ENCODE data around the gene SIGLEC5.

The SIGLEC5 gene

GRCh38 chr19:51628153-51628939 lies 1.9 kb downstream of the SIGLEC5 start:
- DNase-seq (ENCODE audit: low read depth in 2 of 2, low spot score in 1 of 2) = no peak

DNA sequence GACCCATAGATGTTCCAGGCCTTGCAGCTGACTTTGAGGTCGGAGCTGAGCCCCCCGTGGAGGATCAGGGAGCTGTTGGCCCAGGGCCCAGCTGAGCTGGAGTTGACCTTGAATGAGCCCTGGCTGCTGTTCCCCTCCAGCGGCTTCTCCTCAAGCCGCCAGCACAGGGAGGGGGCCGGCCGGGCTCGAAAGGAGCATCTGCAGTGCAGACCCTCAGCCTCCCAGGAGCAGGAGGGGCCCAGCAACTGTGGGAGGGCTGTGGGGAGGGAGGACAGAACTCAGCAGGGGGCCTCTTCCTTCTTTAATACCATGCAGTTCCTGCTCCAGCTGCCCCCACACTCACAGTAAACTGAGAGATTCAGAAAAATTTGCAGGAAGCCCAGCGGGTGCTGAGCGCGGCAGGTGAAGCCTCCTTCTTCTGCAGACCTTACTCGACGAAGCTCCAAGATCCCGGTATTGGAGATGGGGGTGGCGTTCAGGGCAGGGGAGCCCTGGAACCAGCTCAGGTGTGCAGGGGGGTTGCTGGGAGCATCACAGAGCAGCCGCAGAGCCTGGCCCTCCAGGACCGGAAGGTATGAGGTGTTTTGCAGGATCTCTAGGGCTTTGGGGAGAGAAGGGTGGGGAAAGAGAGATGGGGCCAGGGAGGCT lies 2.6 kb downstream of the SIGLEC5 start:
- DNase-seq (ENCODE audit: low read depth in 2 of 2, low spot score in 1 of 2) = no peak

DNA sequence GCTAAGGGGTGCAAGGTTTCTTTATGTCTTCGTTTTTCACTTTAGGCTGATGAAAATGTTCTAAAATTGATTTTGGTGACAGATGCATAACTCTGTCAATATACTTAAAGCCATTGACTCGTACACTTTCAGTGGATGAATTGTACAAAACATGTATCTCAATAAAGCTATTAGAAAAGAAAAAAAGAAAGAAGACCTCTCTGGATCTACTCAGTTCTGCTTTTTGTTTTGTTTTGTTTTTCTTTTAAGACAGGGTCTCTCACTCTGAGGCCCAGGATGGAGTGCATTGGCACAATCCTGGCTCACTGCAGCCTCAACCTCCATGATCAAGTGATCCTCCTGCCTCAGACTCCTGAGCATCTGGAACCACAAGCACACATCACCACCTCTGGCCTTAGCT lies 3.5 kb downstream of the SIGLEC5 start:
- no peak for DNase-seq (ENCODE audit: low read depth in 2 of 2, low spot score in 1 of 2)

- no peak for DNase-seq (ENCODE audit: low read depth in 2 of 2, low spot score in 1 of 2)
These were observed 9.0 kb downstream of the SIGLEC5 start for GRCh38 chr19:51621178-51621577.

GRCh38 chr19:51615991-51616390 lies 14.2 kb downstream of the SIGLEC5 start:
- no peak for DNase-seq (ENCODE audit: low read depth in 2 of 2, low spot score in 1 of 2)

DNA sequence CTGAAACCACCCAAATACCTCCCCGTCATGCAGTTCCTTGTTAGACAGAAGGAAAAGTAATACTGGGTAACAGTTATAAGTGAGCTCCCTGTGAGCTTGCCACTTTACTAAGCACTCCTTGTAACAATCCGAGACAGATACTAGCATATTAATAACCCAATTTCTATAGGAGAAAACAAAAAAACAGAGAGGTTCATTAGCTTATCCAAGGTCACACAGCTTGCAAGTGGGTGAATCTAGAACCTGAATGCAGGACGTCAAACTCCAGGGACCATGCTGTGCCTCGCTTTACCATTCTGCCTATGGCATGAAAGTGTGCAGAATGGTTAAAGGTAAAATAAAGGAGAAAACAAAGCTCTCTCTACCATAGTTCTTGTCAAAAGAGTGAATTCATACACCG lies 15.4 kb downstream of the SIGLEC5 start:
- no peak for DNase-seq (ENCODE audit: low read depth in 2 of 2, low spot score in 1 of 2)

DNA sequence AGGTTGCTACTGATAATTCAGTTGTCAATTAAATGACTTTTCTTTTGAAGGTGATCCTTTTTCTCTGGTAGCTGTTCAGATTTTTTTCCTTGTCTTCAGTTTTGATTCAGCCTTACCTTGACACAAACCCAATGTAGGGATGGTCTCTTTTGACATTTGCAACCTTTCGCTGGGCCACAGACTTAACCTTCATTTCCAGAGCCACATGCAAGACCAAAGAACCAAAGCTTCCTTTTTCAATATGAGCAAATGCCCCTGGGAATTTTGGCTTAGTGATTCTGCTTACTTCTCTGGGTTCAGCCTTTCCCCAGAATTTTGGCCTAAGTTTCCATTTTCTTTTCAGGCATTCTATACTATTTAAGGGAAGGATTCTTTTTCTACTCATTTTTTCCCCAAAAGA lies 19.6 kb downstream of the SIGLEC5 start:
- no peak for DNase-seq (ENCODE audit: low read depth in 2 of 2, low spot score in 1 of 2)

- DNase-seq (ENCODE audit: low read depth in 2 of 2, low spot score in 1 of 2) = peak; percentile 12 to 20
These were observed 22.2 kb downstream of the SIGLEC5 start for GRCh38 chr19:51607920-51608562.

DNA sequence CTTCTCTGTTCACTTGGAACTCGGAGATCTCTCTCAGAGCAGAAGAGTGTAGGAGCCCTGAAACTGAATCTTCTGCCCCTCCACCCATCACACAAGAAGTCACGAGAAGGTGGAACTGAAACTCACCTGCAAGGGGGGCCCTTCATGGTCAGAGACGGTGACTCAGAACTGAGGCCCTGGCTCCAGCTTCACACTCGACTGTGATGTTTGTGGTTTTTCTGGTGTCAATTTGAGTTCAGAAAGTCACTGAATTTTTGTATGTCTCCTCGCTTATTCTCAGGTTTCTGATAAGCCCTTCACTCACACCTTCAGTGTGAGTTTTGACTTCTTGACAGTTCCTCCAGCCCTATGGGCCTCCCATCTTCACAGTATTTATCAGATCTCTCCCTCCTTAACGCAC lies 23.1 kb downstream of the SIGLEC5 start:
- no peak for DNase-seq (ENCODE audit: low read depth in 2 of 2, low spot score in 1 of 2)

GRCh38 chr19:51602189-51602854 lies 27.9 kb downstream of the SIGLEC5 start:
- no peak for DNase-seq (ENCODE audit: low read depth in 2 of 2, low spot score in 1 of 2)

DNA sequence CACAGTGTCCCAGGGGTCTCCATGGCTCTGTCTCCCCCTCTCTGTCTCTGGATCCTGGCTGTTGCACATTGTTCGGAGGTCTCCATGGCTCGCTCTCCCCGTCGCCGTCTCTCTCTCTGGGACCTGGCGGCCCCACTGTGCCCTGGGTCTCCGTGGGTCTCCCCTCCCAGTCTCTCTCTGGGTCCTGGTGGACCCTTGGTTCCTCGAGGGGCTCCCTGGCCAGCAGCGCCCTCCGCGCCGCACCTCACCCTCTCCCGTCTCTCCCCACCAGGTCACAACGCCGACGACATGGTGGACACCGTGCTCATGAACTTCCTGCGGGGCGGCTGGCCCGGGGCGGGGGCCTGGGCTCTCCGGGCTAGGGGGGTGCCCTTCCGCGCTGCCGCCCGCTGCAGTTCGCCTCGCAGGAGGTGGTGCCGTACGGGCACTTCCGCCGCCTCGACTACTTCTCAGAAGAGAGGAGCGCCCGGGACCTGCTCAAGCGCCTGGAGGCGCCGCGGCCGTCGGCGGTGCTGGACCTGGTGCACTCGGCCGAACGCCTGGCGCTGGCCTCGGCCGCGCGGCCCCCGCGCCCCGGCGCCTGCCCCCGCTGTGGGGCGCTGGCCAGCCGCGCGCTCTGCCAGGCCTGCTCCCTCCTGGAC lies 29.1 kb downstream of the SIGLEC5 start:
- DNase-seq (ENCODE audit: low read depth in 2 of 2, low spot score in 1 of 2) = no peak

DNA sequence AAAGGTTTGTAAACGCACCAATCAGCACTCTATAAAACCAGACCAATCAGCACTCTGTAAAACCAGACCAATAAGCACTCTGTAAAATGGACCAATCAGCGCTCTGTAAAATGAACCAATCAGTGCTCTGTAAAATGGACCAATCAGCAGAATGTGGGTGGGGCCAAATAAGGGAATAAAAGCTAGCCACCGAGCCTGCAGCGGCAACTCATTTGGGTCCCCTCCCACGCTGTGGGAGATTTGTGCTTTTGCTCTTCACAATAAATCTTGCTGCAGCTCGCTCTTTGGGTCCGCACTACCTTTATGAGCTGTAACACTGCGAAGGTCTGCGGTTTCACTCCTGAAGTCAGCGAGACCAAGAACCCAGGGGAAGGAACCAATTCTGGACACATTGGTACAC lies 31.1 kb downstream of the SIGLEC5 start:
- DNase-seq (ENCODE audit: low read depth in 2 of 2, low spot score in 1 of 2) = no peak

- no peak for DNase-seq (ENCODE audit: low read depth in 2 of 2, low spot score in 1 of 2)
These were observed 31.9 kb downstream of the SIGLEC5 start for GRCh38 chr19:51598159-51598915.

- no peak for DNase-seq (ENCODE audit: low read depth in 2 of 2, low spot score in 1 of 2)
These were observed 34.7 kb downstream of the SIGLEC5 start for GRCh38 chr19:51595190-51596175.

DNA sequence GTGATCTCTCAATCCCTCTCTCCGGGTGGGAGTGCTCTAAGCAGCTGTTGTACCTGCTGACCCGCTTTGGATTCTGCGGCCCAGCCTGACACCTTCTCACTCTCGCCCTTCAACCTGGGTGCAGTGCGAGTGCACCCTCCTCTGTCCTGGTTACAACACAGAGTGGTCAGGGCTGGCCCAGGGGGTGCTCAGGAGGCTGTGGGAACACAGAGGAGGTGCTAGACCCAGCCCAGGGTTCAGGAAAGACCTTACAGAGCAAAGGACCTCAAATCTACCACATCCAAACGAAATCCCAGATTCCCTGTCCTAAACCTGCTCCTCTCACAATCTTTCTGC lies 35.5 kb downstream of the SIGLEC5 start:
- DNase-seq (ENCODE audit: low read depth in 2 of 2, low spot score in 1 of 2) = no peak

DNA sequence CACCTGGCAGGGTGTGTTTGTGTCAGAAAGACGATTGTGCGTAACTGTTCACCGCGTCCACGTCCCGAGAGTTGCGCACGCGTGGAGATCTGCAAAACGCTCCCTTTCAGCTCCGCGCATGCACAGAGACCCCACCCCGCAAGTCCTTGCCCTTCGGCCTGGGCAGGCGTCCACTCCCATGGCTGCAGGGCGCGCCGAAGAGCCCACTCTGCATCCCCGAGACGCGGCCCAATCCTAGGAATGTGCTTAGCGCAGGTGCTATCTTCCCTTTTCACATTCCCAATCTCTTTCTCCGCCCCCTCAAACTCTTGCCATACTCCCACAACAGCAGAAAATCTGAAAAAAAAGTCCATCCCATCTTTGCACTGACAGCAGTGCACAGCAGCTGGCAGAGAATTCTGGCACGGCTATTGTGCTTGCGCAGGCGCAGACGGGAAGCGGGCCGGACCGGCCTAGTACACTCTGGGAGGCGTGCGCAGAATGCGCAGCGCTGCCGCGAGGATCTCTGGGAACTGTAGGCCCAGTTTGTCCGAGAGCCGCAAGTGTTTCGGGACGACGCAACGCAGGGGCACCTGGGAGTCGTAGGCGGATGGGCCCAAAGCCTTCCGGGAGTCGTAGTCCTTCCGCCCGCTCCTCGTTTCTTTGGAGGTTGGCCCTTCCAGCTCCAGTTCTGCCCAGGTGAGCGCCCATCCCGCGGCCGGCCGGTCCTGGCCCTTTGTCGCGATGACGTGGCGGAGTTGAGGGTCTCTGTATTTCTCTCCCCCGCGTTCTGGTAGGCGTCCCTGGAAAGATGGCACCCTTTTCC lies 36.0 kb downstream of the SIGLEC5 start:
- peak; percentile 92 to 95 for DNase-seq (ENCODE audit: low read depth in 2 of 2, low spot score in 1 of 2)

- DNase-seq (ENCODE audit: low read depth in 2 of 2, low spot score in 1 of 2) = no peak
These were observed 36.9 kb downstream of the SIGLEC5 start for GRCh38 chr19:51593138-51593890.

DNA sequence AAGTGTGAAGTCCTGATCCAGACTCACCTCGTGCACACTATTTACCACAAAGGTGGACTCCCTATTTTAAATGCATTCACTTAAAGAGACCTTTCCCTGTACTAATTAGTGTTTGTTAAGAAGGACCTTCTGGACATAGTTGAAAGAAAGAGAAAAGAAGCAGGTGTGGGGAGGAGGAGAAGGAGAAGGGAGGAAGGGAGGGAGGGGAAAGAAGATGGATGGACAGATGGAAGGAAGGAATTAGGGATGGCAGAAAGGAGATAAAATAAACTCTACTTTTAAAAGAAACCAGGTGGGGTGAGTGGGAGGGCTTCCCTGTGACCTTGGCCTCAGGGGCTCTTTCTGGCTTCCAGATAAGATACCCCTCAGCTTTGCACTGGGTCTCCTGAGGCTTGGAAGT lies 37.7 kb downstream of the SIGLEC5 start:
- DNase-seq (ENCODE audit: low read depth in 2 of 2, low spot score in 1 of 2) = no peak
